TTC549 (cell line): ENCODE measurements around the gene PTPN5.

Source experiments
- FAIRE-seq: peaks from 2 replicates; lab custom pipeline; 2012; peaks lifted over from hg19 to GRCh38; lab: Jason Lieb, UNC

PTPN5 gene

DNA sequence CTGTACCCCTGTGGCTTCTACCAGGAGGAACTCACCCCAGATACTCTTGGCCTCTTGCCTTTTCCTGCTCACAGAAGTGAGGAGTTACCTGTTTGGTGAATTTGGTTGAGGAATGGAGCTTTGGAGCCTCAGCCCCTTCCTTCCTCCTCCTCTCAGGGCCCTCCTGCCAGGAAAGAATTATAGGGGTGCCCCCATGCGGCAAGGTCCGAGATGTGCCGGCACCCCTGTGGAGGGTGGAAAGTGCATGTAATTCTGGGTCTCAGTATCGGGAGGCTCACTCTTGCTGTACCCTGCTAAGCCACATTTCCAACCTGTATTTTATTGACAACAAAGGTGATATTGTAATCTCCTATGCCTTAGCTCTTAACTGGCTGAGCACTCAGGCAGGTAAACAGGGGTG, 51.9 kb downstream of the PTPN5 start:
- FAIRE-seq = no peak

GRCh38 chr11:18737642-18738041, 54.0 kb downstream of the PTPN5 start:
- no peak for FAIRE-seq

DNA sequence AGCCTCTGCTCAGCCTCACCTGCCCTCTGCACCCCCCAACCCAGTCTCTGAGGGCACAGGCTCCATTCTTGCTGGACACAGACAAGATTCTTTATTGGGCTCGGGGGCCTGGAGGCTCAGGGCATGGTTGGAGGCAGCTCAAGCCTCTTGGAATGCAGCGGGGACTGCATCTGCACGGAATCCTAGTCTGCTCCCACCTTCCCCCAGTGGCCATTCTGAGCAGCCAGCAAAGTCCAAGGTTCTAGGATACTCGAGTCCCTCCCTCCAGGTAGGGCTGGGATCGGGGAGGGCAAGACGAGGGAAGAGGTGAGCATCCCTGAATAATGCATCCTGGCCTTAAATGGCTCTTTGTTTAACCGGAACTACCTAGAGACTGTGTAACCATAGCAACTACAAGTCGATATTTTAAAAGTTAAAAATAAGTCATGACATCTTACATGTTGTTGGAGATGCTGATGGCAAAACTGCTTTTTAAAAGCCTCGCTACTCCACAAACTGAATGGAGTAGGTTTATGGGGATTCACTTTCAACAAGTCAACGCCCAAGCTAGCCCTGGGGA, 54.9 kb downstream of the PTPN5 start:
- no peak for FAIRE-seq

DNA sequence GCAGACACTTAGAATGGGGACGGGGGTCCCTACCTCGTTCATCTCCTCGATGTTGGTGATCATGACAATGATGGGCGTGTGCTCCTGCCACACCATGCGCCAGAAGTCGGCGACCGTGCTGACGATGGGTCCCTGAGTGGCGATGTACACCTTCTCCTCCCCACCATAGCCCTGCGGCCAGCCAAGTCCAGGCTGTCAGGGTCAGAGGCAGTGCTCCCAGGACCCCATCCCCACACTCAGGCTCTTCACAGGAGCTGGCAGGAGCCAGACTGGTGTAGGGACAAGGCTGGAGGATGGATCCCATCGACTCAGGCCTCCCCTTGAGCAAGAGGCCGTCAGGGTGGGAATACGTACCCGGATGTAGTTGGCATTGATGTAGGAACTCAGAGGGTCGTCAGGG, 58.4 kb downstream of the PTPN5 start:
- no peak for FAIRE-seq

DNA sequence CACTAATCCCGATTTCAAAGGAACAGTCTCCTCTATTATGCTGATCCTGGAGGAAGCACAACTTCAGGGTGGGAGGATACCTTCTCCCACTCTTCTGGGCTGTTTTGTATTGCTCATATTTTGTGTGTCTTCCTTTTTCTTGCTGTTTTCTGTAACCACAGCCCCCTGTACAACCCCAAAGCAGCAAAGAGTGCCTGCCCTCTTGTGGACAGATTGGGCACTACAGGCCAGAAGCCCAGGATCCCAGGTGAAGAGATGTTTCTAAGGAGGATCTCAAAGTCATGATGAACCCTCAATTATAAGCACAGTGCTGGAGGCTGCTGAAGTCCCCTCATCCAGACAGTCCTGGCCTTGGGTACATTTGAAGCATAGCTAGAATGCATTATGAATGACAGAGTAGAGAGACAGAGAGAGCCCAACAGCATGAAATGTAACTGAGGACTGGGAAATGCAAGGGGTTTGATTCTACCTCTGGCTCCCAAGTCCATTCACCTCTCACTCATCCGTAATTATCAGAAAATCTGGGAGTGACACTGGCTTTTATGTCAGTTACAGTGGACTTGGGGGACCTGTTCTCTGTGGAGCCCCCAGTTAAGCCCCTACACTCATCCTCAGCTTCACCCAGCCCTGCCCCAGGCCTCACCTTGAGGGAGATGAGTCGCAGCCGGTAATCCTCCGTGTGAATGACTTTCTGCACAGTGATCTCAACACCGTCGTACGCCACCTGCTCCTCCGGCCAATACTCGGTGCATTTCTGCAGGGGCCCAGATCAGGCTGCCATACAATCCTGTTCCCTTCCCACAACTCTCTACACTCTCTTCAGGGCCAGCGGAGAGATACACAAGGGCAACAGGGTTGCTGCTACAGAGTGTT, 59.4 kb downstream of the PTPN5 start:
- no peak for FAIRE-seq

- FAIRE-seq = no peak
Measured at GRCh38 chr11:18731441-18731840, 60.2 kb downstream of the PTPN5 start.

DNA sequence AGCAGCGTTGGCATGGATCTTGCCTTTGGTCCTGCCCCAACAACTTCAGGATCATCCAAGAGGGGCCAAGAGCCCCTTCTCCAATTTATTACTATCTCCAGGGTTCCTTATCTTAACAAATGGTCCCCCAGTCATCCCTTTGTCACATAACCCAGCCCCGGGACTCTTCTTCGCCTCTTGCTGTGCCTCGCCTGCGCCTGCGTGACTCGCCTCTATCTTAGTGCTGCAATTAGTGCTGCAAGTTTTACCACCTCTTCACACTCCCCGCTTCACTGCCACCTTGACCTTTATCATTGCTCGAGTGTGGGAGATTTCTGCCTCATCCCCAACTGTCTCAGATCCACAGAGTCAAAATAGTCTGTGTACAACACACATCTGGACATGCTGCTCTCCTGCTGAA, 61.6 kb downstream of the PTPN5 start:
- no peak for FAIRE-seq

GRCh38 chr11:18729426-18729825, 62.2 kb downstream of the PTPN5 start:
- FAIRE-seq = no peak

DNA sequence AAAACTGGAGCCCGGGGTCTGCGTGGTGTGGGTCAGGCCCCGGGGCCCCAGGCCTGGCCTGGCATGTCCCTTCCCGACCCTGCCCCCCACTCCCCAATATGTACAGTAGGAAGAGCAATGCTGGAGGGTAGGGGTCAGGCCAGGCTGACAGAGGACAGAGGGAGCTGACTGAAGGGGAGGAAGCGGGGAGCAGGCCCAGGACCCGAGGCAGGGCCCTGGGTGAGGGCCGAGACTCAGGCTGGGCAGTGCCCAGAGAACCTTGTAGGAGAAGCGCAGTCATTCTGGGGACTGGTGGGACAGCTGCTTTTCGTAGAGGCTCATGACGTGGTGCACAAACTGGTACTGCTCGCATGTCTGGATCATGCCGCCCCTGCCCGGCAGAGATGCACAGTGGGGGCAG, 62.9 kb downstream of the PTPN5 start:
- FAIRE-seq = no peak

- no peak for FAIRE-seq
Measured at GRCh38 chr11:18727479-18728236, 63.9 kb downstream of the PTPN5 start.

- no peak for FAIRE-seq
Measured at GRCh38 chr11:18726040-18726439, 65.6 kb downstream of the PTPN5 start, which contains the start of gene IGSF22. IGSF22 (minus strand) TSS chr11:18726188; CDS start chr11:18724236, 1,952 bp downstream.

- FAIRE-seq = no peak
Measured at GRCh38 chr11:18723991-18724390, 67.6 kb downstream of the PTPN5 start.

DNA sequence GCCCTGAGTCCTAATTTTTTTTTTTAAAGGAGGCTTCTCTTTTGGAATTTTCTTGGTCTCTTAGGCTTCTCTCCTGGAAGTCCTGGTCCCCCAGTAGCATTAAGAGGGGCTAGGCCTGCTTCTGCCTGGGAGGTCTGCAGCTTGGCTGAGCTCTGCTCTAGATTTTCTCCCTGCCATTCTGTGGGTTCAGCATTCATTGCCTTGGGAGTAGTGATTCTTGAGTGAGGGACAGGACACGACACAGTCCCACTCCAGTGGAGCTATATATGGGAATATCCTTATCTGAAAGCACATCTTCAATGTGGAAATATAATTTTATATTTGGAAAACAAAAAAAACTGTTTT, 69.3 kb downstream of the PTPN5 start:
- no peak for FAIRE-seq

GRCh38 chr11:18721561-18722292, 69.9 kb downstream of the PTPN5 start:
- FAIRE-seq = no peak

DNA sequence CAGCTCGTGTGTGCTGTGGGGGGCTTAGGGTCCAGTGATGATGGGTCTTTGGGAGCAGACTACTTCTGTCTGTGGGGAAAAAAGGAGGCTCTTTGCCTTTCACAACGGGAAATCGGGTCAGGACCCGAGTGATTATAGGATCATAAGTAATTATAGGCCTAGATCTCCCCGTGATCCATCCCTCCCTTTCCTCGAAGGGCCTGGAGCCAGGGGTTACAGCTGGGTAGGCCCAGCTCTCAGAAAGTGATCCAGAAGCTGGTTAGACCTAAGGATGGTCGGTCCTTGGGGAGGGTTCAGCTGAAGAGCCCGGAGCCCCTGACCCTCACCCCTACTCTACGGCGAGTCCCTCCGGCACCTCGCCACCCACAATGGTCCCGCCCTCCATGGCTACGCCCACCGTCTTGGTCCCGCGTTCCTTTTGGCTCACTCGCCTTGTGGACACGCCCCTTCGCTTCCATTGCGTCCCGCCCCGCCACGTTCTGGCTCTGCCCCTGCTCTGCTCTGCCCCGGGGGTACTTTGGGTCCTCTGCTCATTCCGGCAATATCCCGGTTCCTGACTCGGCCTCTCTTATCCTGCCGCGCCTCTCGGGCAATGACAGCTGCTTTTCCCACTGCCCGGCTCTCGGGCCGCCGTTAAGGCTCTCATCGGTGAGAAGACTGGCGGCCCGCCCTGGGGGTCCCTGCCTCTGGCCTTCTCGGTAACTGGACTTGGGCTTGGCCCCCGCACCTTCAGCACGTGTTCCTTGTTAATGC, 70.6 kb downstream of the PTPN5 start:
- FAIRE-seq = no peak

GRCh38 chr11:18720091-18720807, 71.3 kb downstream of the PTPN5 start:
- no peak for FAIRE-seq

DNA sequence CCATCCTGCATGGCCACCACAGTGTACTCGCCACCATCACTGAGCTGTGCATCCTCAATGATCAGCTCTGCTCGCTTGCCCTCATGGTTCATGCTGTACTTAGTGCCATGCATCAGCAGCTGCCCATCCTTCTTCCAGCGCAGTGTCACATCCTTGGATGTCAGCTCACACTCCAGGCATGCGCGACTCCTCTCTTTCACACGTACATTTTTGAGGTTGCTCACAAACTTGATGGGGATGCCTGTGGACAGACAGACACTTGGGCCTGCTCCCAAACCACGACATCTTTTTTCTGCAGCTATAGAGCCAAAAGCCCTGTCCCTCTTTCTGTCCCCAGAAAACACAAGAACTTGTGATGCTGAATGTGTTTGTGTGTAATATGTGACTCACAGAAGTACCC, 76.1 kb downstream of the PTPN5 start:
- FAIRE-seq = no peak

DNA sequence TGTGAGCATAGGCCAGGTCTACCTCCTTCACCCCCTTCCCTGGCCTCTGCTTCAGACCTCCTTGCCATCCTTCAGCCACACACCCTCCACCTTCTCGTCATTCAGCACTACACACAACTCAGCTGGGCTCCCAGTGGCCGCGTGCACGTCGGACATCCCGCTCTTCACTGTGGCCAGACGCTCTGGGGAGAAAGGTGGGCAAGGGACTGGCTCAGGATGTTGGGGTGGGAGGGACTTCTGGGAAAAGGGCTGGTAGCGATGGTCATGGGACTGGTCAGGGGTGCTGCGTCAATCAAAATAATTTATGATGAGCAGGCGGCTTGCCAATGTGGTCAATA, 77.2 kb downstream of the PTPN5 start:
- FAIRE-seq = no peak

- no peak for FAIRE-seq
Measured at GRCh38 chr11:18713646-18714442, 77.8 kb downstream of the PTPN5 start.

- no peak for FAIRE-seq
Measured at GRCh38 chr11:18710545-18710944, 81.1 kb downstream of the PTPN5 start.
